Measurements from ENCODE around the gene TSC22D1.

Gene TSC22D1

GRCh38 chr13:44449999-44450821 is 125.9 kb downstream of the TSC22D1 start:
- DNase-seq = no peak

- DNase-seq = no peak
Measured at GRCh38 chr13:44448875-44449274, 127.3 kb downstream of the TSC22D1 start.

GRCh38 chr13:44448373-44448772 is 127.8 kb downstream of the TSC22D1 start:
- no peak for DNase-seq

GRCh38 chr13:44447783-44448321 is 128.3 kb downstream of the TSC22D1 start:
- no peak for DNase-seq

- DNase-seq = no peak
Measured at GRCh38 chr13:44440046-44440608, 136.0 kb downstream of the TSC22D1 start.

- no peak for DNase-seq
Measured at GRCh38 chr13:44439452-44440024, 136.6 kb downstream of the TSC22D1 start.

GRCh38 chr13:44438234-44438579 is 137.9 kb downstream of the TSC22D1 start:
- no peak for DNase-seq

GRCh38 chr13:44437356-44438233 is 138.5 kb downstream of the TSC22D1 start:
- peak; percentile 81 for DNase-seq

GRCh38 chr13:44436589-44437337 is 139.4 kb downstream of the TSC22D1 start:
- DNase-seq = peak; percentile 99

- no peak for DNase-seq
Measured at GRCh38 chr13:44435919-44436510, 140.1 kb downstream of the TSC22D1 start.

- DNase-seq = peak; percentile 100
Measured at GRCh38 chr13:44435142-44435918, 140.8 kb downstream of the TSC22D1 start.

GRCh38 chr13:44434766-44435141 is 141.4 kb downstream of the TSC22D1 start:
- no peak for DNase-seq

GRCh38 chr13:44433863-44434765 is 142.0 kb downstream of the TSC22D1 start:
- DNase-seq = peak; percentile 56

- DNase-seq = peak; percentile 29
Measured at GRCh38 chr13:44432650-44433049, 143.5 kb downstream of the TSC22D1 start.

GRCh38 chr13:44431150-44431549 is 145.0 kb downstream of the TSC22D1 start:
- peak; percentile 41 for DNase-seq

- DNase-seq = no peak
Measured at GRCh38 chr13:44429311-44429710, 146.8 kb downstream of the TSC22D1 start.

- DNase-seq = no peak
Measured at GRCh38 chr13:44426461-44426860, 149.7 kb downstream of the TSC22D1 start.

- no peak for DNase-seq
Measured at GRCh38 chr13:44425815-44426078, 150.4 kb downstream of the TSC22D1 start.

GRCh38 chr13:44425041-44425814 is 150.9 kb downstream of the TSC22D1 start:
- DNase-seq = peak; percentile 31
